ENCODE results near the gene CCDC69.

- no peak for TF ChIP-seq POLR2A (IDR thresholded peaks at IDR 0.05; ENCODE audit: low read length)
- no peak for TF ChIP-seq GATA1 (IDR thresholded peaks at IDR 0.05; ENCODE audit: low read depth, low read length)
Observed at GRCh38 chr5:151251621-151252020, 27.7 kb upstream of the CCDC69 start.

Data from erythroblast (primary cell).